ENCODE data around the gene ZAP70.
"Not testable (repeated sequence)": the region's sequence is repeated elsewhere in the genome, so short reads cannot be mapped to it uniquely, and the experiment has no call there.

Gene ZAP70

GRCh38 chr2:97699765-97700444 is 13.5 kb upstream of the ZAP70 start:
- DNase-seq, result no peak

GRCh38 chr2:97701186-97701585 is 12.2 kb upstream of the ZAP70 start:
- DNase-seq, result no peak

- DNase-seq, result no peak
These were observed 11.4 kb upstream of the ZAP70 start for GRCh38 chr2:97701851-97702465.

GRCh38 chr2:97702731-97703470 is 10.5 kb upstream of the ZAP70 start:
- DNase-seq, result no peak

GRCh38 chr2:97703741-97704140 is 9.6 kb upstream of the ZAP70 start:
- DNase-seq, result no peak

GRCh38 chr2:97704989-97705388 is 8.4 kb upstream of the ZAP70 start:
- DNase-seq, result no peak

- DNase-seq, result no peak
These were observed 7.3 kb upstream of the ZAP70 start for GRCh38 chr2:97706112-97706511.

- DNase-seq, result no peak
These were observed 6.5 kb upstream of the ZAP70 start for GRCh38 chr2:97706708-97707345.

GRCh38 chr2:97707362-97708047 is 5.9 kb upstream of the ZAP70 start:
- no peak for DNase-seq

GRCh38 chr2:97708048-97708380 is 5.4 kb upstream of the ZAP70 start:
- no peak for DNase-seq

GRCh38 chr2:97708608-97709007 is 4.8 kb upstream of the ZAP70 start:
- DNase-seq, result no peak

- DNase-seq, result no peak
These were observed 2.0 kb upstream of the ZAP70 start for GRCh38 chr2:97711394-97711711.

GRCh38 chr2:97712175-97712574 is 1.2 kb upstream of the ZAP70 start:
- DNase-seq, result not testable (repeated sequence)

- no peak for DNase-seq
These were observed 582 bp upstream of the ZAP70 start for GRCh38 chr2:97712693-97713295.

- DNase-seq, result no peak
These were observed 941 bp downstream of the ZAP70 start for GRCh38 chr2:97714084-97714949.

GRCh38 chr2:97714950-97715652 is 1.7 kb downstream of the ZAP70 start:
- no peak for DNase-seq

- DNase-seq, result no peak
These were observed 2.7 kb downstream of the ZAP70 start for GRCh38 chr2:97715951-97716694.

- DNase-seq, result no peak
These were observed 3.6 kb downstream of the ZAP70 start for GRCh38 chr2:97716695-97717612.

- DNase-seq, result no peak
These were observed 4.2 kb downstream of the ZAP70 start for GRCh38 chr2:97717613-97717995.
